ENCODE measurements around the gene AAK1.
"Not testable (repeated sequence)": the region's sequence is repeated elsewhere in the genome, so short reads cannot be mapped to it uniquely, and the experiment has no call there.

AAK1 gene

GRCh38 chr2:69660637-69661036 lies 17.1 kb upstream of the AAK1 start:
- in situ Hi-C loops (cut with MboI; ENCODE audit: low sequenced_read_pairs), result no loop called here

- in situ Hi-C loops (cut with MboI; ENCODE audit: low sequenced_read_pairs), result no loop called here
Observed at GRCh38 chr2:69659941-69660483, 16.5 kb upstream of the AAK1 start.

- in situ Hi-C loops (cut with MboI; ENCODE audit: low sequenced_read_pairs), result no loop called here
Observed at GRCh38 chr2:69659349-69659748, 15.8 kb upstream of the AAK1 start.

- in situ Hi-C loops (cut with MboI; ENCODE audit: low sequenced_read_pairs), result no loop called here
Observed at GRCh38 chr2:69652206-69652605, 8.7 kb upstream of the AAK1 start.

GRCh38 chr2:69647196-69647595 lies 3.7 kb upstream of the AAK1 start:
- in situ Hi-C loops (cut with MboI; ENCODE audit: low sequenced_read_pairs), result not testable (repeated sequence)

GRCh38 chr2:69646714-69647113 lies 3.2 kb upstream of the AAK1 start:
- in situ Hi-C loops (cut with MboI; ENCODE audit: low sequenced_read_pairs), result no loop called here

- in situ Hi-C loops (cut with MboI; ENCODE audit: low sequenced_read_pairs), result no loop called here
Observed at GRCh38 chr2:69645921-69646320, 2.4 kb upstream of the AAK1 start.

- in situ Hi-C loops (cut with MboI; ENCODE audit: low sequenced_read_pairs), result no loop called here
Observed at GRCh38 chr2:69645031-69645431, 1.5 kb upstream of the AAK1 start.

GRCh38 chr2:69644506-69644979 lies 1.0 kb upstream of the AAK1 start:
- in situ Hi-C loops (cut with MboI; ENCODE audit: low sequenced_read_pairs), result no loop called here

- in situ Hi-C loops (cut with MboI; ENCODE audit: low sequenced_read_pairs), result no loop called here
Observed at GRCh38 chr2:69642709-69643601, 584 bp downstream of the AAK1 start.

GRCh38 chr2:69641887-69642708 lies 1.4 kb downstream of the AAK1 start:
- in situ Hi-C loops (cut with MboI; ENCODE audit: low sequenced_read_pairs), result no loop called here

- in situ Hi-C loops (cut with MboI; ENCODE audit: low sequenced_read_pairs), result no loop called here
Observed at GRCh38 chr2:69641471-69641870, 2.1 kb downstream of the AAK1 start.

GRCh38 chr2:69639266-69639665 lies 4.3 kb downstream of the AAK1 start:
- in situ Hi-C loops (cut with MboI; ENCODE audit: low sequenced_read_pairs), result no loop called here

GRCh38 chr2:69638630-69639029 lies 4.9 kb downstream of the AAK1 start:
- in situ Hi-C loops (cut with MboI; ENCODE audit: low sequenced_read_pairs), result no loop called here

GRCh38 chr2:69637923-69638322 lies 5.6 kb downstream of the AAK1 start:
- in situ Hi-C loops (cut with MboI; ENCODE audit: low sequenced_read_pairs), result no loop called here

- in situ Hi-C loops (cut with MboI; ENCODE audit: low sequenced_read_pairs), result no loop called here
Observed at GRCh38 chr2:69636395-69636794, 7.1 kb downstream of the AAK1 start.

GRCh38 chr2:69635432-69635831 lies 8.1 kb downstream of the AAK1 start:
- in situ Hi-C loops (cut with MboI; ENCODE audit: low sequenced_read_pairs), result no loop called here

GRCh38 chr2:69634196-69634821 lies 9.2 kb downstream of the AAK1 start:
- in situ Hi-C loops (cut with MboI; ENCODE audit: low sequenced_read_pairs), result no loop called here

GRCh38 chr2:69631402-69631801 lies 12.1 kb downstream of the AAK1 start:
- in situ Hi-C loops (cut with MboI; ENCODE audit: low sequenced_read_pairs), result no loop called here

- in situ Hi-C loops (cut with MboI; ENCODE audit: low sequenced_read_pairs), result no loop called here
Observed at GRCh38 chr2:69629921-69630608, 13.5 kb downstream of the AAK1 start.
